ENCODE measurements around the gene RFX2.

The RFX2 gene

DNA sequence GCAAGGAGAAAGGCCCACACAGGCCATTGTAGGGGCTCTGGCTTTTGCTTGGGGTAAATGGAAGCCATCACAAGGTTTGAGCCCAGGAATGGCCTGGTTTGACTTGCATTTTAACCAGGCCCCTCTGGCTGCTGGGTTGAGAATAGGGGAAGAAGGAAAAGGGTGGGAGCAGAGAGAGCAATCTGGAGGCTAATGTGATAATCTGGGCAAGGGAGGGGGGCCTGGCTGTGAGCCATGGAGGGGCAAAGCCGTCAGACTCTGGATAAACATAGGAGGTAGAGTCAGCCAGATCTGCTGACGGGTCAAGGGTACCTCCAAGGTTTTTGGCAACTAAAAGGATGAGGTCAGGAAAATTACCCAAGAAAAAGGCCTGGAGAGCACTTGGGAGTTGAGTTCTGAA is 41.6 kb downstream of the RFX2 start:
- no peak for DNase-seq (ENCODE audit: low read depth in 1 of 2, low spot score in 1 of 2)
- in situ Hi-C loops (cut with HindIII; ENCODE audit: low pct_unique_long_range_greater_than_20kb, low sequenced_read_pairs): no loop called here
- TF ChIP-seq JUND (IDR thresholded peaks at IDR 0.05; ENCODE audit: low read depth): no peak

DNA sequence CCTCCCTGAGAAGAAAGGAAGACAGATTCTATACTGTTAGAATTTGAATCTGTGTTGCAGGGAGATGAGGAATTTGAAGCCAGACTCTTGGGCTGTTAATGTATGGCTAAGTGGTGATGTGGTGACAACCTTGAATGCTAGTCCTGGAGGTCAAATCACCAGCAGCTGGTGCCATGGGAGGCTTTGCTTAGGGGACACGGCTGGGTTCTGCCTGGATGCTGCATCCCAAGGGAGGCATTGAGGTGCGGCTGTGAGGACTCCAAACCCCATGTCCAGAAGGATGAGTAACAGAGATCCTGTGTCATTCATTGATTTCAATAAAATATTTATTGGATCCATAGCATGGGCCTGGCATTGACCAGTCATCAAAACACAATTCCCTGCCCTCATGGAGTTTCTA is 42.3 kb downstream of the RFX2 start:
- in situ Hi-C loops (cut with HindIII; ENCODE audit: low pct_unique_long_range_greater_than_20kb, low sequenced_read_pairs): no loop called here
- no peak for TF ChIP-seq JUND (IDR thresholded peaks at IDR 0.05; ENCODE audit: low read depth)
- no peak for DNase-seq (ENCODE audit: low read depth in 1 of 2, low spot score in 1 of 2)

DNA sequence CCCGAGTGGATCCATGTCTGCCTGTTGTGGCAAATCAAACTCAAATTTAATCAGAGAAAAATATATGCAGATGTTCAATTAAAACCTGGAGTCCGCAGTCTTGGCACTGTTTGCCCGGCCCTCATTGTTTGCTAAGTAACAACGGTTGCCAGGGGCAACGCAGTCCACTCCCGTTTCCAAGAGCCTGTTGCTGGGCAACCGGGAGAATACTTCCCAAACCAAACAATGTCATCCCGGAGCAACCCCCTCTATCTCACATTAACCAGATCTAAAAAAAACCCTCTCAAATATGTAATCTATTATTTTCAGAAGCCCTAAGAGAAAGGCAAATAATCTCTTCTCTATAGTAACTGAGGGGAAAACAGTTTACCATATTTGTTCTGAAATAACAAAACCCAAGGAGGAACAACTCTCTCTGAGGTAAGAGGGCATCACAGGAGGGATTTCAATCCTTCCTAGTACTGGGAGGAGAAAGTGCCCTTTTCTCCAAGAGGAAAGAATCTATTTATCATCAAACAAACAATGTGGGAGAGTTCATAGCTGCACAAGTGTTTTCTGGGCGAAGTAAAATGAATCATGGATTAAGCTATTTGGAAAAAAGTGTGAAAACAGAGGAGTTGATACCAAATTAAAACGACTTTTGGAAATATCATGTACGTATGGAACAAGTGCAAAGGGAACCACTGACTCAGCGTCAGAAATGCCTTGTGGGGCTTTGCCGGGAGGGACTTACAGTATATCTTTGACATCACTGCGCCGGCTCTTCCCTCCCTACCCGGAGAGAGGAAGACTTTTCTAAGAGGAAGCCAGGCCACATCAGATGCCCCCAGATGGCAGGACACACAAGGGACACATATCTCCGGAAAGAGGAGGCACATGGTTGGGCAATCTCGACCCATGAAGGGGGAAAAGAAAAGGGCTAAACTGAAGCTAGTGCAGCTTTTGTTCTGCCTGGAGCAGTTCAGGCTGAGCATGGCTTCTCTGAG is 43.3 kb downstream of the RFX2 start:
- TF ChIP-seq JUND (IDR thresholded peaks at IDR 0.05; ENCODE audit: low read depth): no peak
- in situ Hi-C loops (cut with HindIII; ENCODE audit: low pct_unique_long_range_greater_than_20kb, low sequenced_read_pairs): no loop called here
- peak; percentile 54 to 79 for DNase-seq (ENCODE audit: low read depth in 1 of 2, low spot score in 1 of 2)

DNA sequence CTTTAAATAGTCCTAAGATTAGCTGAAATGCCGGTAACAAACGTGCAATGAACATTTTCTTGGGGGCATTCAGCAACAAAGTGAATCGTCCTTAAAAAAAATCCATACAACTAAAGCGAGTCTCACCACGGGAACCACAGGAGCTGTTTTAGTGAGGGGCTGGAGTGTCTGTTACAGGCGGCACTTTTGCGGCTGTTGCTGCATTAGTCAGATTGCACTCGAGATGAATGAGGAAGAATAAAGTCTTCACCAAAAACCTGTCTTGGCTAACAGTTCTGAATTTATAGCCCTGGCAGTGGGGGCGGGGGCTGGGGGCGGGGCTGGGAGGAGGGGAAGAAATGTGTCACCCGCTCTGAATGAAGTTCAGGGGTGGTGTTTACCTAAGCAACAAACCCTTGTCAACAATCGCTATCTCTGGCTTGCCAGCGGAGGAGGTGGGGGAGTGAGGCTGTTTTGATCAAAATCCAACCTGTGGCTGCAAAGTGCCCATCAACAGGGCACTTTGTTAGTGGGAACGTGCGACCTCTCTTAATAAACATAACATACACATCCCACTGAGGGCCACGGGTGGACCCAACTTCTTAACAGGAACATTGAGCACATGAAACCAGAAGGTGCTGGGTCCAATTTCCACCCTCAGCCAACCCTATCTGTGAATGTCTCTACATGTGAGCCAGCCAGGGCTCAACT is 44.5 kb downstream of the RFX2 start:
- no peak for DNase-seq (ENCODE audit: low read depth in 1 of 2, low spot score in 1 of 2)
- in situ Hi-C loops (cut with HindIII; ENCODE audit: low pct_unique_long_range_greater_than_20kb, low sequenced_read_pairs): no loop called here
- no peak for TF ChIP-seq JUND (IDR thresholded peaks at IDR 0.05; ENCODE audit: low read depth)

DNA sequence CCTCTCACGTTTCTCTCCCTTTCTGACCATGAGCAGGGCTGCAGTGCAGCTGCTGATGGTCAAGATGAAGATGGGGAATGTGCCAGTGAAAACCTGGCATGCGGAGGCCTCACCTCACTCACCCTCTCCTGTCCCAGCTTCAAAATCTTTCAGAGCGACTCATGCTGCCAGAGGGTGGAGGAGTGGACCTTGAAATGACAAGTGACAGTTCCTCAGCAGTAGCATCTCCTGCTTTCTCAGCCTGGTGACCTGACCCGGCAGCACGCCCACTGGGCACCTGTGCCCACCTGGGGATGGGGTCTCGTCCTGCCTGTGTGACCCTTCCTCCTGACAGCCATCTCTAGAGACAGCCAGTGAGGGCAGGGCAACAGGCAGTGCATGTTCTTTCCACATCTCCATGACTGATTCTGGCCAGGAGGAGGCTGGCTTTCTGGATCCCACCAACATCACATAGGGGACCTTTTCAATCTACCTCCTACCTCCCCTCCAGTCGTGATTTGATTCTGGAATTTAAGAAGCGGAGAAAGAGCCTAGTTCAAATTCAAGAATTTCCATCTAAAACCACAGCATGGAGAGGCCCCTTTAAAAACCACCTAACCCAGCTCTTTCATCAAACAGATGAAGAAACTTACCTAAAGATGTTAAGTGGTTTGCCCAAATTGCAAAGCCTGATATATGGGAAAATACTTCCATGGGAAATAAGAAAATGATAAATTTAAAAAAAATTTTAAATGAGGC is 45.8 kb downstream of the RFX2 start:
- no peak for TF ChIP-seq JUND (IDR thresholded peaks at IDR 0.05; ENCODE audit: low read depth)
- in situ Hi-C loops (cut with HindIII; ENCODE audit: low pct_unique_long_range_greater_than_20kb, low sequenced_read_pairs): no loop called here
- peak in 1 of 2 experiments; percentile 37 for DNase-seq (ENCODE audit: low read depth in 1 of 2, low spot score in 1 of 2)

DNA sequence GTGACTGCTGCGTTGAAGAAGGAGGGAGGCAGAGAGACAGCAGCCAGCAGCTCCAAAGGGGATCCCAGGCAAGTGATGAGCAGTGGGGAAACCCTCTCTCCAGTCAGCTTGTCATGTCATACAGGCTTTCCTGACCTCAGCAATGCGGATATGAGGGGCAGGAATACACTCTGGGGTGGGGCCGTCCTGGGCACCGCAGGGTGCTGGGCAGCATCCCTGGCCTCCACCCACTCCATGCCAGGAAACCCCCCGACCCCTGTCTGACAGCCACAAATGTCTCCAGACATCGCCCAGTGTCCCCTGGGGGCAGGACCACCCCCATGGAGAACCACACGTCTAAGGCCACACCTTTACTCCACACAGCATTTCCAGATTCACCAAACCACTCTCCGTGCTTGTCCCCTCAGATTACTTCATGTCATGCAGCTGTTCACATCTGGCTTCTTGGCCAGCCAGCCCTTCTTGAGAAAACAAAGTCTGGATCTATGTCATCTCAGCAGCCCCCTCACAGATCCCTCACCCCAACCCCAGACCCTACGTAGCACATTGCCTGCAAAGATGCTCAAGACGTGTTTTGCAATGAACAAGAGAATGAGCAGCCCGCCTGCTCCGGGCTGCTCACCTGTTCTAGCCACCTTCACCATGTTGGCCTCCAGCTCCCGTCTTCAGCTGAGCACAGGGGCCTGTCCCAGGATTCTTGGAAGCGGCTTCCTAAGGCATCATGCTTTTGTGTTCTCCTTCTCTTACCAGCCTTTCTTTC is 46.5 kb downstream of the RFX2 start:
- in situ Hi-C loops (cut with HindIII; ENCODE audit: low pct_unique_long_range_greater_than_20kb, low sequenced_read_pairs): no loop called here
- DNase-seq (ENCODE audit: low read depth in 1 of 2, low spot score in 1 of 2): no peak
- TF ChIP-seq JUND (IDR thresholded peaks at IDR 0.05; ENCODE audit: low read depth): no peak

DNA sequence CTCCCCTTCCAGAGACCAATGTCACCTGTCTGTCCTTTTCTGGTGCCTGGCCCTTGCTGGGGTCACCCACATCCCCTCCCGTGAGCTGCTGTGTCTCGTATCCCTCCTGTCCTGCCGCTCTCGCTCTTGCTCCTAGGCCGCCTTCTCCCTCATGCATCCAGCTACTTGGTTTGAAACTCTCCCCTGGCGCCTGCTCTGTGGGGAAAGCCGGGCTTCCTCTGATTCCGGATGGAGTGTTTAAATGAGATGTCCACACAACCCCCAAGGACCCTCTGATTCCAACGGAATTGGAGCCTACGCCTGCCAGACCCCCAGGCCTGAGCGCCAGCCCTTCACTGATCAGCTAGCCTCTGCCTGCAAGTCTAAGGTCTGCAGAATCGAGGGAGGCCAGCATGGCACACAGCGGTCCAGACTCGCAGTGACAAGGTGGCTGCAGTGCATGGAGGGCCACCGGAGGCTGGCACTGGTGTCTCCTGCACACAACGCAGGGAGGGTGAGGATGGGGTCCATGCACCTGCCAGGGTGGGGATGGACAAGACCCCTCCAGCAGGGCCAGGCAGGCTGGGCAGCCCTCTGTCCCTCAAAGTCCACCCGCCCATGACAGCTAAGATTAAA is 47.2 kb downstream of the RFX2 start:
- TF ChIP-seq JUND (IDR thresholded peaks at IDR 0.05; ENCODE audit: low read depth): no peak
- in situ Hi-C loops (cut with HindIII; ENCODE audit: low pct_unique_long_range_greater_than_20kb, low sequenced_read_pairs): no loop called here
- no peak for DNase-seq (ENCODE audit: low read depth in 1 of 2, low spot score in 1 of 2)

DNA sequence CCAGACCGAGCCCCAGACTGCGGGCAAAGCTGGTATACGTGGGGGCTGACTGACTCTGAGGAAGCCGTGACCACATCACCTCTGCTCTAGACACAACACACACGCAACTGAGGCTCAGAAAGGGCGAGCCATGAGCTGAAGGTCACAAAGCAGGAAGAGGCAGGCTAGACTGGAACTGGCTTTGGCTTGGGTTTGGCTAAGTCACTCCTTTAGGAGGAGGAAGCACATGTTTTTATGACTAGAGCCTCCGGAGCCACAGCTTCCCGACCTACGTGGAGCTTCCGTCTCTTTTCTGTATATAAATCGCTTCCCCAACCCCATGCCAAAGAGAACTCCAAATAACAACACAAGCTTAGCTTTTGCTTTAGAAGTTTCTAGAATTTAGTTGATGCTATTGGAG is 48.0 kb downstream of the RFX2 start:
- DNase-seq (ENCODE audit: low read depth in 1 of 2, low spot score in 1 of 2): no peak
- TF ChIP-seq JUND (IDR thresholded peaks at IDR 0.05; ENCODE audit: low read depth): no peak
- in situ Hi-C loops (cut with HindIII; ENCODE audit: low pct_unique_long_range_greater_than_20kb, low sequenced_read_pairs): no loop called here

DNA sequence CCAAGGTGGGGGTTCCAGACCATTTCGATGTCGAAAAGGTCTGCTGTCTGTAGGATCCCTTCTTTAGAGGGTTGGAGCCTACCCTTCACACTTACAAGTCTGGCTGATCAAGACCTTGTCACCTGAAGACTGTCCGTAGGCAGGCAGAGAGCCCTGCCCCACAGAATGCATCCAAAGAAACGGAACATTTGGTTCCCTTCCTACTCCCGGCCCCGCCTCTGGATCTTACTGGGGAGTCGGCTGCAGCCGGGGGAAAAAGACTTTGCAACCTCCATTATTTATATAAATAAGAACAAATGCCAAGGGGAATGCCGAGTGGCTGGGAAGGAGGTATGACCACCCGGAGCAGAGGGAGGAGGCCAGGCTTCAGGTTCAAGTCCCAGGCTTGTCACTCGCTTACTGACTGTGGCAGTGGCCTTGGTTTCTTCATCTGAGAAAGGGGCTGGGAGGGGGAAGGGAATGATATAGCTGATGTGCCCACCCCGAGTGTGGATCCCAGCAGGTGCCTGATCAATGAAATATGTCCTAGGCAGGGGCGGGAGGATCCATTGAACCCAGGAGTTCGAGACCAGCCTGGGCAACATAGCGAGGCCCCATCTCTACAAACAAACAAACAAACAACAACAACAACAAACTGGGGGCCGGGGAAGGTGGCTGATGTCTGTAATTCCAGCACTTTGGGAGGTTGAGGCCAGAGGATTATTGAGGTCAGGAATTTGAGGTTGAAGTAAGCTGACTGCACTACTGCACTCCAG is 48.7 kb downstream of the RFX2 start:
- in situ Hi-C loops (cut with HindIII; ENCODE audit: low pct_unique_long_range_greater_than_20kb, low sequenced_read_pairs): no loop called here
- no peak for TF ChIP-seq JUND (IDR thresholded peaks at IDR 0.05; ENCODE audit: low read depth)
- no peak for DNase-seq (ENCODE audit: low read depth in 1 of 2, low spot score in 1 of 2)

DNA sequence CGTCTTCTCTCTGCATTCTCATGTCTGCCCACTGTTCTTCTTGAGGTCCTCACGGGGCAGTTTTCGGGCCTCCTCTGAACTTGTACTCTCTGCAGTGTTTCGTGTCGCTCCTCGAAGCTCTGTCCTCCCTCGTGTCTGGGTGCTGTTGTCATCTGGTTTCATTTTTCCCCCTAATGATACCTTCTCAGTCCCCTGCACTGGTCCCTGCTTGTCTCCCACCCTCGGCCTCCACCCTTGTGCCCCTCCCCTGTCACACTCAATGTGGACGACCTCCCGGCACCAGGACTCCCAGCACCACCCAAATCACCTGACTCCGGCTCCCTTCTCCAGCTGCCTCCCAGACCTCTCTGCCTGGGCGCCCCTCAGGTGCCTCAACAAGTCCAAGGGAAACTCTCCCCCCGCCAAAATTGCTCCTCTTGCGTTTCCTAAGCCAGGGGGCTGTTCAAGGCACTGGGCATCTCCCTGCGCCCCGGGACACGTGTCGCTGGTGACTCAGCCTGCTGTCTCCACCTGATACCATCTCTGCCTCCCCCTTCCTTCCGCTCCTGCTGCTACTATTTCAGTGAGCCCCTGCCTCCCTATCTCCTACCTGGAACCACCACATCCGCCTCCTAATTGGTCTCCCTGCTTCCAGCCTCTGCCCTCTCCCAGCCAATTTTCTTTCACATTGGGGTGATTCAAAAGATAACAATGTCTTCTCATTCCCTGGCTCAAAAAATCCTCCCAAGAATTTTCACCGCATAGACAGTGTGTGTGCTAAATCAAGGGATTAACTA is 49.5 kb downstream of the RFX2 start:
- no peak for DNase-seq (ENCODE audit: low read depth in 1 of 2, low spot score in 1 of 2)
- in situ Hi-C loops (cut with HindIII; ENCODE audit: low pct_unique_long_range_greater_than_20kb, low sequenced_read_pairs): no loop called here
- TF ChIP-seq JUND (IDR thresholded peaks at IDR 0.05; ENCODE audit: low read depth): no peak

Measured in T47D (cell line).